ENCODE measurements around the gene NAV2.

GRCh38 chr11:19696904-19697303, 15.7 kb upstream of the NAV2 start:
- TF ChIP-seq CTCF (IDR thresholded peaks at IDR 0.05) (no peak), POLR2A (IDR thresholded peaks at IDR 0.05) (no peak), POLR2AphosphoS5 (IDR thresholded peaks at IDR 0.05) (no peak)

Measured in transverse colon (tissue), 4 donors.